Neural progenitor cell (in vitro differentiated cells): ENCODE data around the gene TRIM75. TPM values are rescaled to one million over a fixed set of nuclear protein-coding genes. Genes with fewer than 3 reads are reported as not detected.
A peak's percentile ranks its signal among the peaks of the same experiment; 100 is the strongest.

Experiments used
- DNase-seq: peaks from one replicate; pipeline ENCODE4 v3.0.0-alpha.2; 2016; ENCODE audit warnings: low spot score
- H2AFZ ChIP-seq: fragments of 200-600 bp; sonication (generic); replicated peaks from 2 replicates; pipeline ENCODE4 v1.6.1; 2016; ENCODE audit warnings: antibody characterized with exemption
- H3F3A ChIP-seq: fragments of 200-600 bp; sonication (generic); 2 replicates; pipeline ENCODE4 v1.6.1; 2016; ENCODE audit warnings: antibody characterized with exemption, low read depth
- H3K27ac ChIP-seq: fragments of 200-600 bp; sonication (generic); 2 replicates; pipeline ENCODE4 v1.5.1; 2016; ENCODE audit warnings: mild to moderate bottlenecking
- H3K27me3 ChIP-seq: fragments of 200-600 bp; sonication (generic); 2 replicates; pipeline ENCODE4 v1.6.1; 2016; ENCODE audit warnings: mild to moderate bottlenecking, moderate library complexity
- H3K36me3 ChIP-seq: fragments of 200-600 bp; sonication (generic); 2 replicates; pipeline ENCODE4 v1.5.1; 2016
- H3K4me1 ChIP-seq: fragments of 200-600 bp; sonication (generic); 2 replicates; pipeline ENCODE4 v1.6.1; 2016; ENCODE audit warnings: mixed run types
- H3K4me2 ChIP-seq: fragments of 200-600 bp; sonication (generic); 2 replicates; pipeline ENCODE4 v1.6.1; 2016
- H3K4me3 ChIP-seq: fragments of 200-600 bp; sonication (generic); 2 replicates; pipeline ENCODE4 v1.5.1; 2016
- H3K79me2 ChIP-seq: fragments of 200-600 bp; sonication (generic); 2 replicates; pipeline ENCODE4 v1.6.1; 2016; ENCODE audit warnings: low read depth
- H3K9ac ChIP-seq: fragments of 200-600 bp; sonication (generic); 2 replicates; pipeline ENCODE4 v1.6.1; 2016
- H3K9me3 ChIP-seq: fragments of 200-600 bp; sonication (generic); 2 replicates; pipeline ENCODE4 v1.5.1; 2016; ENCODE audit warnings: low read depth
- H4K20me1 ChIP-seq: fragments of 200-600 bp; sonication (generic); 2 replicates; pipeline ENCODE4 v1.6.1; 2016; ENCODE audit warnings: low read depth
- H3K27ac Mint-ChIP-seq: 3 replicates; pipeline ENCODE4 v1.8.0; 2021; ENCODE audit warnings: mixed read lengths
- H3K27me3 Mint-ChIP-seq: 2 replicates; pipeline ENCODE4 v1.8.0; 2022; ENCODE audit warnings: low read depth, mild to moderate bottlenecking, inconsistent platforms, moderate library complexity, mixed read lengths; ENCODE audit not compliant: insufficient read depth
- H3K36me3 Mint-ChIP-seq: 3 replicates; pipeline ENCODE4 v1.8.0; 2021; ENCODE audit warnings: mixed read lengths
- H3K4me1 Mint-ChIP-seq: 3 replicates; pipeline ENCODE4 v1.8.0; 2021; ENCODE audit warnings: mixed read lengths
- H3K4me3 Mint-ChIP-seq: 3 replicates; pipeline ENCODE4 v1.8.0; 2021; ENCODE audit warnings: mild to moderate bottlenecking, moderate library complexity, mixed read lengths
- H3K9me3 Mint-ChIP-seq: 3 replicates; pipeline ENCODE4 v1.8.0; 2020; ENCODE audit warnings: mixed read lengths
- CTCF ChIP-seq: fragments of 200-600 bp; sonication (generic); IDR thresholded peaks from 2 replicates; pipeline ENCODE4 v1.5.1; 2017; ENCODE audit warnings: antibody characterized with exemption, mild to moderate bottlenecking
- EZH2 ChIP-seq: fragments of 200-600 bp; sonication (generic); IDR thresholded peaks from 2 replicates; pipeline ENCODE4 v1.6.1; 2017; ENCODE audit warnings: antibody characterized with exemption, mild to moderate bottlenecking, moderate library complexity
- EZH2phosphoT487 ChIP-seq: fragments of 200-600 bp; sonication (generic); IDR thresholded peaks from 2 replicates; pipeline ENCODE4 v1.6.1; 2017; ENCODE audit warnings: antibody characterized with exemption
- total RNA-seq: library from RNA; depleted of rRNA; stranded (reverse); fragments of >200 nt; gene quantifications from 2 replicates; pipeline ENCODE4 v1.2.3, GENCODE V29; 2015; ENCODE audit warnings: low replicate concordance

TRIM75 gene
- total RNA-seq, 1 donor from 2014 or later, result not detected

- Histone ChIP-seq H3K27ac (no peak overlapping the region), H3K4me2 (no peak overlapping the region), H3K4me3 (no peak overlapping the region), H3K36me3 (no peaks in the 10 kb centered on the region), H3K9ac (no peak overlapping the region), H3F3A (no peaks in the 10 kb centered on the region), H3K4me1 (no peaks in the 10 kb centered on the region), H2AFZ (no peak overlapping the region), H3K27me3 (no peaks in the 10 kb centered on the region), H4K20me1 (no peaks in the 10 kb centered on the region), H3K79me2 (no peaks in the 10 kb centered on the region), H3K9me3 (no peaks in the 10 kb centered on the region)
- H3K4me1 Mint-ChIP-seq, result no peaks in the 10 kb centered on the region
- peaks cover 5% of the 10 kb centered on the region for H3K27me3 Mint-ChIP-seq
- no peak overlapping the region for H3K27ac Mint-ChIP-seq
- TF ChIP-seq EZH2 (no peak), CTCF (no peak), EZH2phosphoT487 (no peak)
- no peak for DNase-seq
- no peak overlapping the region for H3K4me3 Mint-ChIP-seq
- no peaks in the 10 kb centered on the region for H3K36me3 Mint-ChIP-seq
- peaks cover 4% of the 10 kb centered on the region for H3K9me3 Mint-ChIP-seq
Measured at GRCh38 chr4:165027762-165028402, 25.8 kb upstream of the TRIM75 start.

- Histone ChIP-seq H3K27ac (no peak within 1 kb of the TSS), H3K4me1 (no peaks in the 10 kb centered on the region), H3F3A (no peaks in the 10 kb centered on the region), H3K27me3 (no peaks in the 10 kb centered on the region), H3K4me2 (no peak within 1 kb of the TSS), H3K4me3 (no peak within 1 kb of the TSS), H3K9me3 (no peaks in the 10 kb centered on the region), H2AFZ (no peak within 1 kb of the TSS), H3K79me2 (no peaks in the 10 kb centered on the region), H3K36me3 (no peaks in the 10 kb centered on the region), H3K9ac (no peak within 1 kb of the TSS), H4K20me1 (no peaks in the 10 kb centered on the region)
- Mint-ChIP-seq H3K36me3 (no peaks in the 10 kb centered on the region), H3K4me1 (no peaks in the 10 kb centered on the region), H3K27me3 (peaks cover 6% of the 10 kb centered on the region), H3K4me3 (no peak within 1 kb of the TSS), H3K27ac (no peak within 1 kb of the TSS), H3K9me3 (peaks cover 5% of the 10 kb centered on the region)
- TF ChIP-seq EZH2phosphoT487, result no peak
- no peak for TF ChIP-seq EZH2
- TF ChIP-seq CTCF, result no peak
- no peak for DNase-seq
Measured at GRCh38 chr4:165031436-165032211, 22.0 kb upstream of the TRIM75 start, which contains the start of gene TRIM60. Gene TRIM60, plus strand, starts transcription at chr4:165031999. Its CDS starts 8,074 bp downstream, at chr4:165040073.

GRCh38 chr4:165048170-165048569, 5.5 kb upstream of the TRIM75 start:
- Mint-ChIP-seq H3K4me3 (no peak overlapping the region), H3K36me3 (no peaks in the 10 kb centered on the region), H3K27ac (peak overlapping the region; percentile 9), H3K4me1 (peaks cover 4% of the 10 kb centered on the region), H3K9me3 (no peaks in the 10 kb centered on the region), H3K27me3 (peaks cover 2% of the 10 kb centered on the region)
- Histone ChIP-seq H3K27me3 (no peaks in the 10 kb centered on the region), H3K9ac (no peak overlapping the region), H3K4me1 (peaks cover 4% of the 10 kb centered on the region), H3K27ac (no peak overlapping the region), H3K9me3 (no peaks in the 10 kb centered on the region), H3K36me3 (no peaks in the 10 kb centered on the region), H3K4me3 (no peak overlapping the region), H4K20me1 (no peaks in the 10 kb centered on the region), H3F3A (no peaks in the 10 kb centered on the region), H2AFZ (peak overlapping the region; percentile 85), H3K79me2 (no peaks in the 10 kb centered on the region), H3K4me2 (no peak overlapping the region)
- no peak for DNase-seq
- no peak for TF ChIP-seq EZH2phosphoT487
- no peak for TF ChIP-seq CTCF
- no peak for TF ChIP-seq EZH2
